Measurements from ENCODE around the gene SNX8. TPM values are rescaled to one million over a fixed set of nuclear protein-coding genes. Genes with fewer than 3 reads are reported as not detected.

Gene SNX8
- total RNA-seq, 1 experiment from 2014 or later = 31.2 TPM

GRCh38 chr7:2212906-2213305 is 101.3 kb downstream of the SNX8 start:
- TF ChIP-seq CTCF (IDR thresholded peaks at IDR 0.05; ENCODE audit: unreplicated experiment) = no peak
- intact Hi-C loops (cut with micrococcal nuclease) = no loop called here
- POLR2A ChIA-PET = interaction anchor here (0.5 to 0.6 kb wide), 2 partner anchors 701 to 1938 kb away, joined by 3 read pairs; no protein-coding TSS in a partner anchor
- H3K4me1 Mint-ChIP-seq (ENCODE audit: insufficient read depth, unreplicated experiment) = peaks cover 6% of the 10 kb centered on the region
- no peak overlapping the region for H3K27ac Mint-ChIP-seq (ENCODE audit: low read depth, unreplicated experiment)
- H3K36me3 Mint-ChIP-seq (ENCODE audit: insufficient read depth, unreplicated experiment) = peaks cover 47% of the 10 kb centered on the region
- H3K4me3 Mint-ChIP-seq (ENCODE audit: unreplicated experiment) = no peak overlapping the region
- no peak for DNase-seq (ENCODE audit: unreplicated experiment)
- BruUV-seq (replicated peaks) = no TSS peak
- CTCF ChIA-PET = interaction anchor here (0.6 kb wide), 1 partner anchor 11 kb away, joined by 3 read pairs; no protein-coding TSS in a partner anchor
- no peaks in the 10 kb centered on the region for H3K9me3 Mint-ChIP-seq (ENCODE audit: unreplicated experiment)
- no peaks in the 10 kb centered on the region for H3K27me3 Mint-ChIP-seq (ENCODE audit: insufficient read depth, unreplicated experiment)

- CTCF ChIA-PET = no interaction called here
Measured at GRCh38 chr7:2211926-2212325, 102.3 kb downstream of the SNX8 start.

GRCh38 chr7:2211259-2211880 is 102.9 kb downstream of the SNX8 start:
- Mint-ChIP-seq H3K27ac (ENCODE audit: low read depth, unreplicated experiment) (peak overlapping the region; percentile 51), H3K36me3 (ENCODE audit: insufficient read depth, unreplicated experiment) (peaks cover 39% of the 10 kb centered on the region), H3K9me3 (ENCODE audit: unreplicated experiment) (no peaks in the 10 kb centered on the region), H3K4me1 (ENCODE audit: insufficient read depth, unreplicated experiment) (peaks cover 6% of the 10 kb centered on the region), H3K27me3 (ENCODE audit: insufficient read depth, unreplicated experiment) (no peaks in the 10 kb centered on the region), H3K4me3 (ENCODE audit: unreplicated experiment) (no peak overlapping the region)
- intact Hi-C loops (cut with micrococcal nuclease) = no loop called here
- CTCF ChIA-PET = interaction anchor here (0.9 to 1.2 kb wide), 3 partner anchors 15 to 207 kb away, joined by 3 read pairs; no protein-coding TSS in a partner anchor
- POLR2A ChIA-PET = no interaction called here
- TF ChIP-seq CTCF (IDR thresholded peaks at IDR 0.05; ENCODE audit: unreplicated experiment) = no peak
- no peak for DNase-seq (ENCODE audit: unreplicated experiment)
- BruUV-seq (replicated peaks) = no TSS peak

More at GRCh38 chr7:2211926-2212325, 102.3 kb downstream of the SNX8 start:
- no peaks in the 10 kb centered on the region for H3K27me3 Mint-ChIP-seq (ENCODE audit: insufficient read depth, unreplicated experiment)
- no TSS peak for BruUV-seq (replicated peaks)
- peaks cover 40% of the 10 kb centered on the region for H3K36me3 Mint-ChIP-seq (ENCODE audit: insufficient read depth, unreplicated experiment)
- no peak for TF ChIP-seq CTCF (IDR thresholded peaks at IDR 0.05; ENCODE audit: unreplicated experiment)
- H3K27ac Mint-ChIP-seq (ENCODE audit: low read depth, unreplicated experiment) = no peak overlapping the region
- POLR2A ChIA-PET = no interaction called here
- intact Hi-C loops (cut with micrococcal nuclease) = no loop called here
- H3K4me1 Mint-ChIP-seq (ENCODE audit: insufficient read depth, unreplicated experiment) = peaks cover 6% of the 10 kb centered on the region
- H3K4me3 Mint-ChIP-seq (ENCODE audit: unreplicated experiment) = no peak overlapping the region
- DNase-seq (ENCODE audit: unreplicated experiment) = no peak
- H3K9me3 Mint-ChIP-seq (ENCODE audit: unreplicated experiment) = no peaks in the 10 kb centered on the region

- intact Hi-C loops (cut with micrococcal nuclease) = no loop called here
- Mint-ChIP-seq H3K9me3 (ENCODE audit: unreplicated experiment) (no peaks in the 10 kb centered on the region), H3K4me3 (ENCODE audit: unreplicated experiment) (no peak overlapping the region), H3K36me3 (ENCODE audit: insufficient read depth, unreplicated experiment) (peaks cover 35% of the 10 kb centered on the region), H3K27ac (ENCODE audit: low read depth, unreplicated experiment) (no peak overlapping the region), H3K4me1 (ENCODE audit: insufficient read depth, unreplicated experiment) (peaks cover 3% of the 10 kb centered on the region), H3K27me3 (ENCODE audit: insufficient read depth, unreplicated experiment) (no peaks in the 10 kb centered on the region)
- BruUV-seq (replicated peaks) = no TSS peak
- TF ChIP-seq CTCF (IDR thresholded peaks at IDR 0.05; ENCODE audit: unreplicated experiment) = no peak
- ChIA-PET POLR2A (no interaction called here), CTCF (interaction anchor here (0.6 to 1.2 kb wide), 6 partner anchors 15 to 632 kb away, joined by 3 read pairs; no protein-coding TSS in a partner anchor)
- DNase-seq (ENCODE audit: unreplicated experiment) = no peak
Measured at GRCh38 chr7:2210551-2211258, 103.5 kb downstream of the SNX8 start.

Measured in MCF 10A (cell line).